ENCODE data around the gene GID8.

GID8 gene

DNA sequence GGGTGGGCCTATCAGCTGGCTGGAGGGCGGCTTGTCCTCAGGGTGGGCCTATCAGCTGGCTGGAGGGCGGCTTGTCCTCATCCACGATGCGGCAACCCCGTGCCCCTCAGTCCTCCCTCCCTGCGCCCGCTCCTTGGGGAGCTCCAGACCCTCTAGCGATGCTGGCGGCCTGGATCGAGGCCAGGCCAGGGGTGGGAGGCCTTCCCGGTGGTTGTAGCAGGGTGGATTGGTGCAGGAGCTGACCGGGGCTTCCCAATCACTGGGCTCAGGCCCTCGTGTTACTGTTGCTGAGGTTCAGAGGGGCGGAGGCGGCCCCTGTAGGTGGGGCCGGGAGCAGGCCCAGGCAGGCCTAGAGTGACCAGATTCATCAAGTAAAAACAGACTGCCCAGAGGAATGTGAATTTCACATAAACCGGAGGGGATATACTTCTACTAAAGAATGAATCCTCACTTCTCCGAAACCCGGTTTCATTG is 23.4 kb downstream of the GID8 start:
- TF ChIP-seq, protein P1, sequence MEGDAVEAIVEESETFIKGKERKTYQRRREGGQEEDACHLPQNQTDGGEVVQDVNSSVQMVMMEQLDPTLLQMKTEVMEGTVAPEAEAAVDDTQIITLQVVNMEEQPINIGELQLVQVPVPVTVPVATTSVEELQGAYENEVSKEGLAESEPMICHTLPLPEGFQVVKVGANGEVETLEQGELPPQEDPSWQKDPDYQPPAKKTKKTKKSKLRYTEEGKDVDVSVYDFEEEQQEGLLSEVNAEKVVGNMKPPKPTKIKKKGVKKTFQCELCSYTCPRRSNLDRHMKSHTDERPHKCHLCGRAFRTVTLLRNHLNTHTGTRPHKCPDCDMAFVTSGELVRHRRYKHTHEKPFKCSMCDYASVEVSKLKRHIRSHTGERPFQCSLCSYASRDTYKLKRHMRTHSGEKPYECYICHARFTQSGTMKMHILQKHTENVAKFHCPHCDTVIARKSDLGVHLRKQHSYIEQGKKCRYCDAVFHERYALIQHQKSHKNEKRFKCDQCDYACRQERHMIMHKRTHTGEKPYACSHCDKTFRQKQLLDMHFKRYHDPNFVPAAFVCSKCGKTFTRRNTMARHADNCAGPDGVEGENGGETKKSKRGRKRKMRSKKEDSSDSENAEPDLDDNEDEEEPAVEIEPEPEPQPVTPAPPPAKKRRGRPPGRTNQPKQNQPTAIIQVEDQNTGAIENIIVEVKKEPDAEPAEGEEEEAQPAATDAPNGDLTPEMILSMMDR (IDR thresholded peaks at IDR 0.05; ENCODE audit: low read depth, low read length): no peak
- DNase-seq (ENCODE audit: extremely low read depth, low read depth): no peak

DNA sequence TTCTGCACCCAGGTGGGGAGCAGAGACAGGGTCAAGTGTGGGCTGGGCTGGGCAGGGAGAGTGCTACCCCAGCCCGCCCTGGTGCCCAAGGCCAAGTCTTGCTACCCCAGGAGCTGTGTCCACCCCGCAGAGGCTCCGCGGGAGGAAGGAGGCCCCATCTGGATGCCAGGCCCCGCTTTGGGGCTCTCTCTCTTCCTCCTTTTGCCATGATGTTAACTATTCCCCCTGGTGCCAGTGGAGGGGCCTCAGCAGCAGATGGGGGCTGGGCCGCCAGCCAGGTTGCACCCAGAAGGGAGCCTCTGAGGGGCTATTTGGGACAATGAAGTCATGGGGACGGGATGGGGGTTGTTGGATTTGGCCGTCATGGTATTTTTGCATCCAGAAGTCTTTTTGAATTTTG is 23.9 kb downstream of the GID8 start:
- TF ChIP-seq, protein P1 (IDR thresholded peaks at IDR 0.05; ENCODE audit: low read depth, low read length): no peak
- DNase-seq (ENCODE audit: extremely low read depth, low read depth): no peak

DNA sequence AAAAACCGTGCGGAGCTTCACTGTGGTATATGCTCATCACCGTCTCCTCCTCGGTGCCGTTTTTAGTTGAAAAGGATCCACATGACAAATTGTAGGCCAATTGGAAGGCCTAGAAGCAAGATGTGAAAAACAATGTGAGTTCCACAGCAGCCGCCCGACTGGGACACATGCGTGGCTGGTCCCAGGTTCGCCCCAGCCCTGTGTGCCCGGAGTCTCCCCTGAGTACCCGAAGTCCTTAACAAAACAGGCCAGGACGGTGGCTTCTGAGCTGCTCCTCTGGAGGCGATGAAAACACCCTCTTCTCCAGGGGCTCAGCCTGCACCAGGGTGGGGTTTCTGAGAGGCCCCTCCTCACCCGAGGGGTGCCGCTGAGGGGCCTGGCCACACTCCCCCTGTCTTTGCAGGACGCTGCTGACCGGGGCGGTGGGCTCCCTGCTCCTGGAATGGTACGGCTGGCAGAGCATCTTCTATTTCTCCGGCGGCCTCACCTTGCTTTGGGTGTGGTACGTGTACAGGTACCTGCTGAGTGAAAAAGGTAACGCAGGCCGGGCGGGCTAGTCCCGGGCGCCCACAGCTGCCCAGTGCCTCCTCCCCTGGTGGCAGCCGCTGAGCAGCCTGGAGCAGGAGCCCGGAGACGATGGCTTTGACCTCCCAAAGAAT is 24.4 kb downstream of the GID8 start:
- no peak for DNase-seq (ENCODE audit: extremely low read depth, low read depth)
- TF ChIP-seq, protein P1 (IDR thresholded peaks at IDR 0.05; ENCODE audit: low read depth, low read length): no peak

DNA sequence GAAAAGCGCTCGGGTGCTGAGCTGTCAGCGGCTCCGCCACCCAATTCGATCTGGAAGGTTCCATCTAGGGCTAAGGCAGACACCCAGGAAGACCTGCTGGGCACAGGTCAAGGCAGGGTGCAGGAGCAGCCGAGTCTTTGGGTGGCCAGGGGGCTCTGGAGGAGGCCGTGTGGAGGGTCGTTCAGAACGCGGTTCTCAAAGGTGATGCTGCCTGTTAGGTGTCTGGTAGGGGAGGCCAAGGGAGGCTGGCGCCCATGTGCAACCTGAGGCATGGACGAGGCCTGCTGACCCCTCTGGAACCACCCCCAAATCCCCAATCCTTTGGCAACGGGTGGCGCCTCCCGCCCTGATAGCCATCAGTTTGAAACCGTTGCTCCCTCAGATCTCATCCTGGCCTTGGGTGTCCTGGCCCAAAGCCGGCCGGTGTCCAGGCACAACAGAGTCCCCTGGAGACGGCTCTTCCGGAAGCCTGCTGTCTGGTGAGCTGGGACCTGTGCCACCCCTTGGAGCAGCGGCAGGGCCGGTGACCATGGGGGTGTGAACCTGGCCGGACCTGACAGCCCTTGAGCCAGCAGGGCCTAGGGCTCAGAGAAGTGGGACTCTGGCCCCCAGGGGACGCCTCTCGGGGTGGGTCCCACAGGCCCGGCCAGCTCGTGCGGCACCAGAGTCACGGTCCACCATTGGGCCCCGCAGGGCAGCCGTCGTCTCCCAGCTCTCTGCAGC is 25.1 kb downstream of the GID8 start:
- TF ChIP-seq, protein P1 (IDR thresholded peaks at IDR 0.05; ENCODE audit: low read depth, low read length): no peak

DNA sequence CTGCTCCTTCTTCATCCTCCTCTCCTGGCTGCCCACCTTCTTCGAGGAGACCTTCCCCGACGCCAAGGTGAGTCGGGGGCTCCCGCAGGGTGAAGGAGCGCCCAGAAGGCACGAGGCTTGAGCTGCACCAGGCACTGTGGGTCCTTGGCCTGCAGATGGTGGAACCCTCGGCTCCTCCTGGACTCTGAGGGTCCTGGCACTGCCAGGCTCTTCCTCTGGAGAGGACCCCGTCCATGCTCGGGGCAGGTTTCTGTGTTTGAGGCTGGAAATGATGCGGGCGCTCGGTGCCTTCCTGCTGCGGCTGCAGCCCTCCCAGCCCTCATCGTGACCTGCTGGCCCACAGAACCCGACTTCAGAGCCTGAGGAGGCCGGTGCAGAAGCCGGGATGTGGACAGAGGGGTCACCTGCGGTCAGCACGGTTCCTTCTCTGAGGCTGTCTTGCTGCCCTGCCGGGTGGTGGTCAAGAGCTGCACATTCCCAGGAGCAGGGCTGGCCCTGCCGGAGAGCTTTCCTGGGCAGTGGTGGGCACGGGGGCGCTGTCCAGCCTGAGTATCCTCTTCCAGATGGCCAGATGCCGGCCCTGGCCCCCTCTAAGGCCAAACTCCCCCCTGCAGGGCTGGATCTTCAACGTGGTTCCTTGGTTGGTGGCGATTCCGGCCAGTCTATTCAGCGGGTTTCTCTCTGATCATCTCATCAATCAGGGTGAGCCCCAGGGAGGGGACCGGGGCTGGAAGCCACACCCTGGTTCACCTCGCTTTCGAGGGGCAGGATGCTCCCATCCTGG is 25.9 kb downstream of the GID8 start:
- TF ChIP-seq, protein P1 (IDR thresholded peaks at IDR 0.05; ENCODE audit: low read depth, low read length): no peak
- DNase-seq (ENCODE audit: extremely low read depth, low read depth): no peak

More for the DNA sequence above, 25.1 kb downstream of the GID8 start:
- DNase-seq (ENCODE audit: extremely low read depth, low read depth): no peak

DNA sequence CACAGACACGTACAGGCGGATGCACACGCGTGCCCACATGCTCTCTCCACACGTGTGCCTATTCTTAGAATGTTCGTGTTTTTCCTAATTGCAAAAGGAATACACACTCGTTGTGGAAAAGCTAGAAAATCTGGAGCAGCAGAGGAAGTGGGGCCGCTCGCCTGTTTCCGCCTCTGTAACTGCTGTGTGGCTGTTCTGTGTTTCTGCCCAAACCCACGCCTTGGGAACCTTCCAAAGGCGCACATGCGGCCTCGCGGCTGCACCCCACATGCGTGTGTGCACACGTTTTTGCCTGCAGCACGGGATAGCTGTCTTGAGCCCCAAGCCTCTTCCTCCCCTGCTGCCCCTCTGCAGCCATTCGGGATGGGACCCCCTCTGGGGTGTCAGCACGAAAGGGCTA is 26.8 kb downstream of the GID8 start:
- no peak for DNase-seq (ENCODE audit: extremely low read depth, low read depth)
- TF ChIP-seq, protein P1 (IDR thresholded peaks at IDR 0.05; ENCODE audit: low read depth, low read length): no peak
